Mesothelial cell of epicardium (in vitro differentiated cells): ENCODE data around the gene PTPRN2. TPM values are rescaled to one million over a fixed set of nuclear protein-coding genes. Genes with fewer than 3 reads are reported as not detected.

ENCODE experiments used
- DNase-seq, 2 experiments: peaks; one replicate each; pipeline ENCODE4 v3.0.0; 2021; ENCODE audit warnings: low spot score in 2 of 2; ENCODE audit not compliant: unreplicated experiment in 2 of 2
- H3K27ac Mint-ChIP-seq: 2 replicates; pipeline ENCODE4 v1.8.0; 2021; ENCODE audit warnings: mixed read lengths
- H3K27me3 Mint-ChIP-seq: 2 replicates; pipeline ENCODE4 v1.8.0; 2021; ENCODE audit warnings: low read depth, mixed read lengths
- H3K36me3 Mint-ChIP-seq: 2 replicates; pipeline ENCODE4 v1.8.0; 2021; ENCODE audit warnings: mixed read lengths
- H3K4me1 Mint-ChIP-seq: 2 replicates; pipeline ENCODE4 v1.8.0; 2021; ENCODE audit warnings: mixed read lengths
- H3K4me3 Mint-ChIP-seq: 2 replicates; pipeline ENCODE4 v1.8.0; 2021; ENCODE audit warnings: mild to moderate bottlenecking, moderate library complexity, mixed read lengths
- H3K9me3 Mint-ChIP-seq: 2 replicates; pipeline ENCODE4 v1.8.0; 2021; ENCODE audit warnings: mixed read lengths
- total RNA-seq: library from RNA; stranded (reverse); gene quantifications from 3 replicates; pipeline ENCODE4 v1.2.1, GENCODE V29; 2021
- TF ChIP-seq, protein P1 (sequence below): fragments of 200-600 bp; sonication (generic); IDR thresholded peaks from one replicate; pipeline ENCODE4 v1.5.0; 2021; ENCODE audit warnings: antibody characterized with exemption; ENCODE audit not compliant: unreplicated experiment

Gene PTPRN2
- total RNA-seq, 1 donor from 2014 or later = 2.2 TPM

DNA sequence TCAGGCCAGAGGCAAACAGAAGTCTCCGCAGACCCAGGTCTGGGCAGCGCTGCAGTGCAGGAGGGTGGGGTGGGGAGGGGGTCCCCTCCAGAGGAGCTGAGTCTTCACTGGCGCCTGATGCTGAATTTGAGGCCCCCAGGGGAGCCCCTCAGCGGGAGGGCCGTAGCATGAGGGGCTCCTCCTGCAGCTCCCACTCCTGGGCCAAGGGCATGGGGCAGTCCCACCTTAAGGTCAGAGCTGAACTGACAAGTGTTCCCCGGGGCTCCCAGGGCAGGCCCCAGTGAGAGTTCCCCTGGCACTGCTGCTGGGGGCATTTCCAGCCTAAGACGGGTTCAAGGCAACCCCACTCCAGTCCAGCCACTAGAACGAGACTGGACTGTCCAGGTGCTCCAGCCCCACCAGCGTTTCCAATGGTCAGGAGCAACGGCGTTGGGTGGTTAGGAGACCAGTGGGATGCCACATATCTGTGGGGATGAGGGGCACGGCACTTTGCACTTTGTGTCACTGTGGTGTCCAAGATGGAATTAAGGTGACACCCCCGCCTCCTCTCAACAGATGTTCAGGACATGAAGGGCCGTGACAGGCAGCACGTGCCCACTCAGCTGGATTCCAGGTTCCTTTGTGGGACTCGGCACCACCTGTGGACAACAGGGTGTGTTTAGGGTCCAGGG, 139.1 kb downstream of the PTPRN2 start:
- H3K36me3 Mint-ChIP-seq = no peaks in the 10 kb centered on the region
- H3K9me3 Mint-ChIP-seq = no peaks in the 10 kb centered on the region
- TF ChIP-seq, protein P1, sequence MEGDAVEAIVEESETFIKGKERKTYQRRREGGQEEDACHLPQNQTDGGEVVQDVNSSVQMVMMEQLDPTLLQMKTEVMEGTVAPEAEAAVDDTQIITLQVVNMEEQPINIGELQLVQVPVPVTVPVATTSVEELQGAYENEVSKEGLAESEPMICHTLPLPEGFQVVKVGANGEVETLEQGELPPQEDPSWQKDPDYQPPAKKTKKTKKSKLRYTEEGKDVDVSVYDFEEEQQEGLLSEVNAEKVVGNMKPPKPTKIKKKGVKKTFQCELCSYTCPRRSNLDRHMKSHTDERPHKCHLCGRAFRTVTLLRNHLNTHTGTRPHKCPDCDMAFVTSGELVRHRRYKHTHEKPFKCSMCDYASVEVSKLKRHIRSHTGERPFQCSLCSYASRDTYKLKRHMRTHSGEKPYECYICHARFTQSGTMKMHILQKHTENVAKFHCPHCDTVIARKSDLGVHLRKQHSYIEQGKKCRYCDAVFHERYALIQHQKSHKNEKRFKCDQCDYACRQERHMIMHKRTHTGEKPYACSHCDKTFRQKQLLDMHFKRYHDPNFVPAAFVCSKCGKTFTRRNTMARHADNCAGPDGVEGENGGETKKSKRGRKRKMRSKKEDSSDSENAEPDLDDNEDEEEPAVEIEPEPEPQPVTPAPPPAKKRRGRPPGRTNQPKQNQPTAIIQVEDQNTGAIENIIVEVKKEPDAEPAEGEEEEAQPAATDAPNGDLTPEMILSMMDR = no peak
- H3K27me3 Mint-ChIP-seq = peaks cover 8% of the 10 kb centered on the region
- no peak for DNase-seq
- no peak overlapping the region for H3K27ac Mint-ChIP-seq
- no peaks in the 10 kb centered on the region for H3K4me1 Mint-ChIP-seq
- no peak overlapping the region for H3K4me3 Mint-ChIP-seq

- Mint-ChIP-seq H3K27ac (no peak overlapping the region), H3K9me3 (no peaks in the 10 kb centered on the region), H3K27me3 (peaks cover 8% of the 10 kb centered on the region), H3K4me1 (no peaks in the 10 kb centered on the region), H3K4me3 (no peak overlapping the region), H3K36me3 (no peaks in the 10 kb centered on the region)
- TF ChIP-seq, protein P1 = no peak
- DNase-seq = no peak
Observed at GRCh38 chr7:158447506-158448171, 140.0 kb downstream of the PTPRN2 start.

DNA sequence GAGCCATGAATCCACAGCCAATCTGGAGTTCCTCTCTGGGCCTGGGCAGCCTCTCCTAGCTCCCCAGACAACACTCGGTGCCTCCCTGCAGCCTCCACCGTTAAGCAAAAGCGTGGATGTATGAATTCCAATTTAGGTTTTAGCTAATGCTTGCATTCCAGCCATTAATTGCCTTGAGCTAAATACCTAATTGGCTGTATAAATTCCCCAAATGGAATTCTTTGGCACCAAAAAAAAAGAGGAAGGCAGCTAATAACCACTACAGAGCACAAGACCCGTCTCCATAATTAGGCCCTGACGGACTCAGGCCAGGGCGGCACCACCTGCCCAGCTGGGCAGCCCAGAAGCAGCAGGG, 140.5 kb downstream of the PTPRN2 start:
- Mint-ChIP-seq H3K4me3 (no peak overlapping the region), H3K4me1 (no peaks in the 10 kb centered on the region), H3K36me3 (no peaks in the 10 kb centered on the region), H3K27me3 (peaks cover 8% of the 10 kb centered on the region), H3K9me3 (no peaks in the 10 kb centered on the region), H3K27ac (no peak overlapping the region)
- no peak for DNase-seq
- TF ChIP-seq, protein P1 = no peak

- no peak overlapping the region for H3K4me3 Mint-ChIP-seq
- no peaks in the 10 kb centered on the region for H3K9me3 Mint-ChIP-seq
- DNase-seq = no peak
- H3K4me1 Mint-ChIP-seq = no peaks in the 10 kb centered on the region
- TF ChIP-seq, protein P1 = no peak
- no peak overlapping the region for H3K27ac Mint-ChIP-seq
- H3K36me3 Mint-ChIP-seq = no peaks in the 10 kb centered on the region
- H3K27me3 Mint-ChIP-seq = peaks cover 8% of the 10 kb centered on the region
Observed at GRCh38 chr7:158446706-158447105, 140.9 kb downstream of the PTPRN2 start.

- H3K4me1 Mint-ChIP-seq = no peaks in the 10 kb centered on the region
- H3K27ac Mint-ChIP-seq = no peak overlapping the region
- H3K4me3 Mint-ChIP-seq = no peak overlapping the region
- peaks cover 6% of the 10 kb centered on the region for H3K27me3 Mint-ChIP-seq
- H3K9me3 Mint-ChIP-seq = peaks cover 2% of the 10 kb centered on the region
- DNase-seq = no peak
- H3K36me3 Mint-ChIP-seq = no peaks in the 10 kb centered on the region
- TF ChIP-seq, protein P1 = no peak
Observed at GRCh38 chr7:158446281-158446680, 141.3 kb downstream of the PTPRN2 start.
